Effector CD4-positive, alpha-beta T cell (primary cell): ENCODE data around the gene NCS1.

ENCODE experiments used
- DNase-seq: peaks from one replicate; pipeline ENCODE4 v3.0.0-alpha.2; 2020

NCS1 gene

GRCh38 chr9:130177898-130178805 lies 5.9 kb downstream of the NCS1 start:
- no peak for DNase-seq

DNA sequence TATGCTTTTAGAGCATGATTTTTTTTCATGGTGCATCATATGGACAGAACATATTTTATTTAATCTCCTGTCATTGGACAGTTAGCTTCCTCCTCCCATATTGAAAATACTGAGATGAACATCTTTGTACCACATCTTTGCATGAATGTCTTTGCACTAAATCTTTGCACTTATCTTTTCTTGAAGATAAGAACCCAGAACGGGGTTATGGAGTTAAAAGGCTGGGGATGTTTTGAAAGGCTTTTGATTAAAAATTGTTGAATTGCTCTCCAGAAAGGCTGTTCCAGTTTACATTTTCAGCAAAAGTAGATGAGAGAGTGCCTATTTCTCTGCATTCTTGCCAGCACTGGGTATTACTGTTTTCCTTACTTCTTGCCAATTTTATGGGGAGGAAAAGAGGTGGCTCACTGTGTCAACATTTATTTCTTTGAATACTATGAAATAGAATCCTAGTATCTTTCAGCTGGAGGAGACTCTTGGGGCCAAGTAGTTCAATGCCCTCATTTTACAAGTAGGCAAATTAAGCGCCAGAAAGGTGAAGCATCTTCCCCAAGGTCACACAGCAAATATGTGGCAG lies 7.2 kb downstream of the NCS1 start:
- DNase-seq, result no peak

DNA sequence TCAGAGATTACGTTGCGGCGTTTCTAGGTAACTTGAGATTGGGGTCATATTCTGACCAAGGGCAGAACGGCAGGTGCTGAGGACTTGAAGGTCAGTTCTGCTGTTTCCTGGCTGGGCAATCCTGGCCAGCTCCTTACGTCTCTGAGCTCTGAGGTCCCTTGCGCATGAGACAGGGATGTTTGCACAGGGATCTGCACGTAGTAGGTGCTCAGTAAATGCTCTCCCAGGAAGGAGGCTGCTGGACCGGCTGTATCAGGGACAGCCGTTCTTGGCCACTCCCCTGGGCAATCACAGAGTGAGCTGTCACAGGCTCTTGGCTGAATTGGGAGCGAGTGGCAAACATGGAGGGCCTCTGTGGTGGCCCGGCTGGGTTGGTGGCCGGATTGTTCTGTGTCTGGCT lies 8.3 kb downstream of the NCS1 start:
- DNase-seq, result no peak

DNA sequence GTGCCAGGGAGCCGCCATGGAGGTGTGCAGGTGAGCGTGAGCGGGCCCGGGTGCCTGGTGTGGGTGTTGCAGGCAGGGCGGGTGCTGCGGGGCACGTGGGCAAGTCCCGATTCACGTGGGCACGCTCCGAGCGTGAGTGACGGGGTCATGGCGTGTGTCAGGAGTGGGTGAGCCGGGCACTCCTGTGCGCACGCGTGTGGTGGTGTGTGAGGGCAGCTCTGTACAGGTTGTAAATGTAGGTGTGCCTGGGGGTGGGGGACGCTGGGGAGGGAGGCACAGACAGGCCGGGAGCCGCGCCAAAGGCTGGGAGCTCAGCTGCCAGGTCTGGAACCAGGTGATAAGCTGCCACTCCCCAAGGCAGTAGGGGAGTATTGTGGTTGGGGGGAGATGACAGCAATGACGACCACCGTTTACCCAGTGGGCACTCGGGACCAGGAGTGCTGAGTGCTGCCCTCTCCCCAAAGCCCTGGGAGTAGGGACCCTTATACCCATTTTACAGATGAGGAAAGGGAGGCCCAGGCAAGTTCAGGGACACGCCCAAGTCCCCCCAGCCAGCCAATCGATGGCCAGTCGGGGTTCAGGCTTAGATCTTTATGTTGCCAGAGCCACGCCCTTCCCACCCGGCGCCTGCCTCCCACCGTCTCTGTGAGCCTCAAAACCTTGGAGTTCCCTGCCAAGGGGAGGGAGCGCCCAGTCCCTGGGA lies 9.6 kb downstream of the NCS1 start:
- DNase-seq, result no peak

DNA sequence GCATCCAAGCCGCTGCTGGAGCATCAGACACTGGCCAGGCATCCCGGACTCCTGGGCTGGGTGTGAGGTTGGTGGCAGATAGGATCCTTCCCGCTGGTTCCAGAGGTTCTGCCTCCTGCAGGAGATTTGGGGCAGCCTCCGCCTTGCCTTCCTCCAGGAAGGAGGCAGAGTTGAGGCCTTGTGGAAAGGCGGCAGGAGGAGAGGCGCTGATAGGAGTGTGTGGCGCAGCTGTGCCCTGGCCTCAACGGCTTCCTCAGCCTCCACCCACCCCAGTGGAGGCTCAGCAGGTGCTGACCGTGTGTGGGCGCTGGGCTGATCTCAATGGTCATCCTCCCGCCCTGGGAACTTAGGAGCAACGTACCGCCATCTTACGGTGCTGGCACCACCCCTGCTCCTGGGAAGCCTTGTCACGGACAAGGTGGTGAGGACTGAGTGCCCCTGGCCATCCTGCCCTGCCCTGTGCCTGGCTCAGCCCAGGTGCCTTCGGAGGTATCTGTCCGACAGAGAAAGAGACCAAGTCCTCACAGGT lies 10.2 kb downstream of the NCS1 start:
- no peak for DNase-seq

DNA sequence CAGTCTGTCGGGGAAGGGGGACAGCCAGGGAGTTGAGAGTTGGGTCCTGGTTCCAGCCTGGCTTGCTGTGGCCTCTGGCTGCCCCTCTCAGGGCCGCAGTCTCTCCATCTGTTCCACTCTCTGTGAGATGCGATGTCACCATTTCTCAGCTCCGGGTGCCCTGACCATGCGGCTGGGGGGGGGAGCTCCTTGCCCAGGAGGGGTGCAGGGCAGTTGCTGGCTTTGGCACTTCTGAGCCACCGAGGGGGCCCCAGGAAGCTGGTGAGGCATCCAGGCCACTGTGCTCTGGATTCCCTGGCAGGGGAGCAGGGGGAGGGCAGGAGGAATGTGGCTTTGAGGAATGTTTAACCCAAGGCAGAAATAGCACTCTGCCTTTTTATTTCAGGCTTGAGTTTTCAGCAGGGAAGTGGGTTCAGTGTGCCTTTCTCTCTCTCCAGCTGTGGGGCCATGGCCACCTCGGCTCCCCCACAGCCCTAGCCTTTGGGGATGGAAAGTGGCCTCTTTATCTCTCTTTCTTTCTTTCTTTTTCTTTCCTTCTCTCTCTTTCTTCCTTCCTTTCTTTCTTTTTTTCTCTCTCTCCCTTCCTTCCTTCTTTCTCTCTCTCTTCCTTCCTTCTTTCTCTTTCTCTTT lies 11.0 kb downstream of the NCS1 start:
- no peak for DNase-seq

- DNase-seq, result no peak
These were observed 12.8 kb downstream of the NCS1 start for GRCh38 chr9:130185017-130185416.

DNA sequence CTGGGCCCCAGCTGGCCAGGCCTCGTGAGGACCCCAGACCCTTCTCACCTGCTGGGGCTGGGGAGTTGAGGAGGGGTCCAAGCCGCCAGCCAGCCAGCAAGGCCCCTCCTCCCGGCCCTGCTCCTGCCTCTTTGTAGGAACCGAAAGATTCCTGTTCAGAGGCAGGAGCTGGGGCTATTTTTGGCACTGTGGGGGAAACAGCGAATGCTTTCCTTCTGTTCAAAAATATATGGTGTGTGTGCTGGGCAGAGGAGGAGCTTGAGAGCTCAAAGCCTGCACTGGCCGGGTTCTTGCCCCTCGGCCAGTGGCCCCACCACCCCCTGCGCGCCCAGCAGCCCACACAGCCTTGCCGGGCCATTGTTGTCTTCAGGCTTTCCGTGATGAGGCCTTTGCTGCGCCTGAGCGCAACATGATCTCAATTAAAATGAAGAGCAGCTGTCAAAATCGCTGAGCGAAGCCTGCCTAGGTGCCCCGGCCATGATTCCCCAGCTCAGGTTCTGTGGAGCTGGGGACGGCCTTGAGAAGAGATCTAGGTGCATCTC lies 13.4 kb downstream of the NCS1 start:
- no peak for DNase-seq

DNA sequence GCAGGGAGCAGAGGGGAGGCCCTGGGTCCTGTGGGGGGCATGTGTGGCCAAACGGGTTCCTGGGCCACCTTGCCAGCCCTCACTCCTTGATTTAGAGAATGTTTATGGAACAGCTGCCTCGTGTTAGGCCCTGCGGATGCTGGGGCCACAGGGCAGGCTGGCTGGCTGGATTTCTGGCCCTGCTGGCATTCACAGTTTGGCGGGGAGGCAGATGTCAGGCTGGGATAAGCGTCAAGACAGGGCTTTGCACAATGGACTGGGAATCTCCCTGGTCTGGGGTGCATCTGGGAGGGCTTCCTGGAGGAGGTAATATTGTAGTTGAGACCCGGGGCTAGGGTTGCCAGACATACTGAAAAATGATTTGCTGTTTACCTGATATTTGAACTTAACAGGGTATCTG lies 13.8 kb downstream of the NCS1 start:
- no peak for DNase-seq

DNA sequence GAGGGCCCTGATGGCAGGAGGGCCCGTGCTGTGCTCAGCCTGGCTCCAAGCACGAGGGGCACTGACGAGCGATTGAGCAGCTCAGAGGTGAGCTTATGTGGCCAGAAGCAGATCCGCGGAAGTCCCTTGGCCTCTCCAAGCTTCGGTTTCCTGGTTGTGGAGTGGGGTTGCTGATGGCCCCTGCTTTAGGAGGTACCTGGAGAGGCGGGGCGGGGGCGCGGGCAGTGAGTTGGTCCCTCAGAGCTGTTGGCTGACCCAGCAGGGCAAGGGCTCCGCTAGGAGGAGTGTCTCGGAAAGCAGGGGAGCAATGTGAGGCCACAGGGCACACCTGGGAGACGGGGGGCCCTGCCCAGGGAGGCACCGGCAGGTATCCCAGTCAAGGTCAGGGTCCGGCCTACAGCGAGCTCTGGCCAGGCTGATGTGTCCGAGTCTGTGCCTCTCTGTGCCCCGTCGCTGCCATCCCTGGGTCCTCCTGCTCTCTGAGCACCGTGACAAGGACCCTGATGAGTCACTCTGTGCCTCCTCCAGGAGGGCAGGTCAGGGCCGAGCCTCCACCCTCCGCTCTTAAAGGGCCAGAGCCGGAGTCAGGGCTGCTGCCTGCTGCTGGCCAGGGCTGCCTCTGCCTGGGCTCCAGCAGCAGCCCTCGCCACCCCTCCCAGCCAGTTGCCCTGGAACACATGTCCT lies 14.8 kb downstream of the NCS1 start:
- DNase-seq, result no peak

- no peak for DNase-seq
These were observed 15.3 kb downstream of the NCS1 start for GRCh38 chr9:130187523-130187846.

DNA sequence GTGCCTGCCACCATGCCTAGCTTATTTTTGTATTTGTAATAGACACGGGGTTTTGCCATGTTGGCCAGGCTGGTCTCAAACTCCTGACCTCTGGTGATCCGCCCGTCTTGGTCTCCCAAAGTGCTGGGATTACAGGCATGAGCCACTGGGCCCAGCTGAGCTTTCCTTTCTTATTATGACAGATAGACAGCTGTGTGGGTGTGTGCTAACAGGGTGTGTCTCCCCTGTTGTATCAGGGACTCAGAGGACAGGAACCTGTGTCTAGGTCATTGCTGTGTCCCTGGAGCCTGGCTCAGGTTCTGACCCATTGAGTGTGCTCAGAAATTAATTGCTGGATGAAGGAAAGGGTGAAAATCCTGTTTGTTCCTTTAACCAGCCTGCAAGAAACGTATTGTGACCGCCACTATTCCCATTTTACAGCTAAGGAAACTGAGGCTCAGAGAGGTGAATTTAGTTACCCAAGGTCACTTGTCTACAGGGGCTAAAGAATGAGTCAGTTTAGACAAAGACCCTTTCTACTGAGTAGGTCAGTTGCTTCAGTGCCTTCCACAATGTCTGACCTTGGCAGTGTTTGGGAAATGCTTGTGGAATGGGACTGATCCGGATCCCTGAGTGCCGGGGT lies 16.8 kb downstream of the NCS1 start:
- no peak for DNase-seq

DNA sequence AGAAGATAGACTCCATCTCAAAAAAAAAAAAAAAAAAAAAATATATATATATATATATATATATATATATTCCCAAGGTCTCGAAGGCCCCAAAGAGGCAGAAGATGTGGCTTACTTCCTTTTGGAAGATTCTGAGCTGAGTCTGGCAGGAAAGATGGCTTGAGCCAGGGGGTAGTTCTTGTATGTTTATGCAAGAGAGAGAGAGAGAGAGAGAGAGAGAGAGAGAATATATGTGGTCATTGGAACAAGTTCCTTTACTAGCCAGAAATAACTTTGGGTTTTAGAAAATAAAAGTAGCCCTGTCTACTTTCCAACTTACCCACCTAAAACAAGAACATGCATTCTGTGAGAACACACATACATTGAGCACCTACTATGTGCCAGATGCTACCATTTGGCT lies 17.6 kb downstream of the NCS1 start:
- DNase-seq, result no peak

DNA sequence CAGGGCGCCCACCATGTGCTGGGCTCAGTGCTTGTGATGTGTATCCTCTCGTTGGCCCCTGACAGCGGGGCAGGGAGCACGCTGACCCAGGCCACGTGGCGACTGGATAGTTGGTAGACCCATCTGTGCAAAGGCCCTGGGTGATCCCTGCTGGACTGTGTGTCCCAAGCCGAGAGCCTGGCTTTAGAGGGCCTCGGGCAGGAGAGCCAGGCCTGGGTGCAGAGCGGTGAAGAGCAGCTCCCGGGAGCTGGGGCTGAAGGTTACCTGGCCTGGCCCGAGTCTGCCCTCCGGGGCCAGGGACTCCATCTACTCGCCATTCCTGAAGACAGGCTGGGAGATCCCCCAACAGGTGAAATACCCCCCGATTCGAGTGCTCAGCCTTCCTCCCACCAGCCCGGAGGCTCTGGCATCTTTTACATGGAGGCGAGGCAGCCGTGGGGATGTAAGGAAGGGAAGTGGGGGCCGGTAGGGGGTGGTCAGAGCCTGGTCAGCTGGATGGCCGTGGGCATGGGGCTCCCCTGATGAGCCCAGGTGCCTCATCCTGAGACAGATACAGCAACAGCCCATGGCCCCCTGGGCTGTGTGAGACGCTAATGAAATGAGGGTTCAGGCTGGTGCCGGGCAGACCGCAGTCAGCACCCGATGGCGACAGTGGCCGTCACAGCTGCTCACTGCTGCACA lies 19.0 kb downstream of the NCS1 start:
- no peak for DNase-seq

GRCh38 chr9:130191749-130192120 lies 19.5 kb downstream of the NCS1 start:
- no peak for DNase-seq

DNA sequence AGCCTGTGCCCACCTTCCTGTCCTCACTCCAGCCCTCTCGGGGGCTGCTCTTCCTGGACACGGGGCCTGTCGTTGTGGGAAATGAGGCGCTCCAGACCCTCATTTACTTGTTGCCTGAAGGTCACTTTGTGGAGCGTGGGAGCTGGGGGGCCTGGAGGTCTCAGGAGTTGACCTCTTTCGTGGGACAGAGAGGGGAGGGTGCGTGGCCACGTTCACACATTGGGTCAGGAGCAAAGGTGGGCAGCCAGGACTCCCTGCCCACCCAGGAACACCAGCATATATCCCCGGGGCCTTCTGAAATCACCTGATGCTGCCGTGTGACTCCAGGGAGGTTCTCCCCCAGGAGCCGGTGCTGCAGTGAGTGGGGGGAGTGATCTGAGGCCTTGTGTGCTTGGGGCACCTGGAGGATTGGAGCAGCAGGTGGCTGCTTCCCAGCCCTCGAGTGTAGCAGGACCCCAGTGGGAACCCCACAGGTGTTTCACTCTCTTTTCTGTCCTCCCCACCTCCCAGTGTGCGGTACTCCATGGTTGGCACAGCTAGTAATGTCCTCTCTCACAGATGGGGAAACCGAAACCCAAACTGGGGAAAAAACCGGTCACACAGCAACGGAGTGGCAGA lies 20.3 kb downstream of the NCS1 start:
- DNase-seq, result no peak

GRCh38 chr9:130193103-130193502 lies 20.9 kb downstream of the NCS1 start:
- no peak for DNase-seq

DNA sequence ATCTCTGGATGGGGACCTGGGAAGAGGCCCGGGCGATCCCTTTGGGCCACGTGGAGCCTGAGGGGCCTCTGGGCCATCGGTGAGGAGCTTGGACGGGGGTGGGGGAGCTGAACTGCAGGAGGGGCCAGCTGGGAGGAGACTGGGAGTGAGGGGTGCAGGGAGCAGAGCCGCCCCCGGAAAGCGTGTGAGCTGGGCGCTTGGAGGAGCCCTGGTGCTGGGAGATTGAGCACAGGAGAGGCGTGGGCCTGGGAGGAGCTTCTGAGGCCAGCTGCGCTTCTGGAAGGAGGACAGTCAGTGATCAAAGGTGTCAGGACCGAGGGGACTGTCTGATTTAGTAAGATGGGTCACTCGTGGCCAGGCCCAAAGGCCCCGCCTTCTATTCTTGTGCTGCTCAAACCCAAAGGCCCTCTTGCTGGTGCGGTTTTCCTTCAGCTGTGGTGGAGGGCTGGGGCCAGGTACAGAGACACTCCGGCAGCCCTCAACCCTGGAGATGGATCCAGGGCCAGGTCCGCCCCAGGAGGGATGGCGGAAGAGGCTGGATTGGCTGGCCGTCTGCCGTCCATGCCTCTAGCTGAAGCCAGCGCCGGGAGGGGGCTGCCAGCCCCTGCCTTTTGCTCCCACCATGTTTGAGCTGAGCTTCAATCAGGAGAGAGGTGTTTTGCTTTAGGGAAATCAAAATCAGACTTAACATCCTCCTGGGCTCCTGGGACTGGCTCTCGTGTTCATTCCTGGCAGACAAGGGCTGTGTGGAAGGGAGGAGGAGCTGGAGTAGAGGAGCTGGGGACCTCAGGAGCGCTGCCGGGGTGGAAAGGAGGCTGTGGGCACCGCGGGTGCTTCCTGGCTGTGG lies 21.6 kb downstream of the NCS1 start:
- no peak for DNase-seq

- no peak for DNase-seq
These were observed 22.3 kb downstream of the NCS1 start for GRCh38 chr9:130194378-130194932.

- no peak for DNase-seq
These were observed 23.4 kb downstream of the NCS1 start for GRCh38 chr9:130195638-130196037.
